PFSK-1 (cell line): ENCODE measurements around the gene ABLIM2.

ENCODE experiments used
- FOXP2 ChIP-seq: optimal IDR thresholded peaks from 2 replicates; pipeline ENCODE3; 2011; ENCODE audit warnings: borderline replicate concordance, control low read depth, inconsistent platforms; ENCODE audit not compliant: insufficient read depth; ENCODE audit errors: extremely low read length, extremely low read depth
- POLR2AphosphoS5 ChIP-seq: IDR thresholded peaks from 2 replicates; pipeline ENCODE4 v1.6.1; 2012; ENCODE audit warnings: low read depth, mild to moderate bottlenecking, control low read depth, low read length, moderate library complexity
- REST ChIP-seq, 2 experiments: IDR thresholded peaks; 2 replicates each; pipeline versions ENCODE4 v1.6.1 to v1.8.0; 2011 to 2012; ENCODE audit warnings: low read depth in 2 of 2, low read length in 2 of 2, control low read depth in 1 of 2, inconsistent platforms in 1 of 2, mild to moderate bottlenecking in 1 of 2, moderate library complexity in 1 of 2; ENCODE audit not compliant: insufficient read depth in 1 of 2
- SIN3A ChIP-seq: IDR thresholded peaks from 2 replicates; pipeline ENCODE4 v1.6.1; 2012; ENCODE audit warnings: mild to moderate bottlenecking, low read length, moderate library complexity, borderline replicate concordance; ENCODE audit not compliant: insufficient read depth
- TAF1 ChIP-seq: IDR thresholded peaks from 2 replicates; pipeline ENCODE4 v1.6.1; 2012; ENCODE audit warnings: low read length, control low read depth, borderline replicate concordance; ENCODE audit not compliant: insufficient read depth

GRCh38 chr4:7960017-7960789 lies 198.4 kb downstream of the ABLIM2 start:
- no peak for TF ChIP-seq POLR2AphosphoS5
- TF ChIP-seq TAF1 = no peak
- TF ChIP-seq SIN3A = no peak
- no peak for TF ChIP-seq REST (IDR thresholded peaks at IDR 0.05; ENCODE audit: insufficient read depth in 1 of 2, low read depth in 2 of 2, low read length in 2 of 2)
- no peak for TF ChIP-seq FOXP2
